Measurements from ENCODE around the gene BAD. TPM values are rescaled to one million over a fixed set of nuclear protein-coding genes. Genes with fewer than 3 reads are reported as not detected.
A peak's percentile ranks its signal among the peaks of the same experiment; 100 is the strongest.

Gene BAD
- total RNA-seq, 1 experiment from 2014 or later, result 122 TPM

DNA sequence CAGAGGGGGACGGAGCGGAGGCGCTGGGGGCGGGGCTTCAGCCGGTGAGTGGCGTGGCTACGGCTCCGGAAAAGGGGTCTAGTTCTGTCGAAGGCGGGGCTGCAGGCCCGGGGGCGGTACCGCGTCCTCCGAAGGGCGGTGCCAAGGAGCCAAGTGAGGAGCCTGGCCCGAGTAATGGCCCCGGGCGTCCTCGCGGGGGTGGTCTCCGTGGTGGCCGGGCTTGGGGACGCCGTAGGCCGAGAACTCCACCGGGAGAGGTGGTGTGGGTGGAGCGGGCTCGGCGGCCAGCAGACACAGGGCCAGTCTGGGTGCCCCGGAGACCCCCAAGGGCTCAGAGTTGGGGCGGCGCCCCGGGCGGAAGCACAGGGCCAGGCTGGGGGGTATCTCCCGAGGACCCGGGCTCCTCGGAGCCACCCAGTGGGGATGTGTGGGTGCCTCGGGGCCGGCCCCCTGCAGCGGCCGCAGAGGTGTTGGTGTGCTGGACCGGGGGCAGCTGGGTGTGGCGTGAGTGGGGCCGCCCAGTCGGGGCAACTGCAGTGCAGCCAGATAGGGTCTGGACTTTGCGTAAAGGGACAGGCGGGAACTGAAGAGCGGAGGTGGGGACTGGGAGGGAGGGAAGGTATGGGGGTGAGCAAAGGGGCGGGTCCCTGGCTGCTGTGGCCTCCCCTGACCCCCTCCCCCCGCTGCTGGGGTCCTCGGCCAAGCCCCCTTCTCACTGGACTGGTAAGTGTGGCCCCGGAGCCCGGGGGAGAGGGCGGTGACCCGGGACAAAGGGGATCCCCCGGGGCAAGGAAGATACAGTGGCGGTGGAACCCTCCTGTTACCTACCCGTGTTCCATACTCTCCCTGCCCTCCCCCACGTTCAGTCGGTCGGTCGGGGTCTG, 42.7 kb downstream of the BAD start:
- peak; percentile 39 for DNase-seq (ENCODE audit: low read depth)
- in situ Hi-C loops (cut with HindIII; ENCODE audit: low pct_unique_long_range_greater_than_20kb, low sequenced_read_pairs), result no loop called here

DNA sequence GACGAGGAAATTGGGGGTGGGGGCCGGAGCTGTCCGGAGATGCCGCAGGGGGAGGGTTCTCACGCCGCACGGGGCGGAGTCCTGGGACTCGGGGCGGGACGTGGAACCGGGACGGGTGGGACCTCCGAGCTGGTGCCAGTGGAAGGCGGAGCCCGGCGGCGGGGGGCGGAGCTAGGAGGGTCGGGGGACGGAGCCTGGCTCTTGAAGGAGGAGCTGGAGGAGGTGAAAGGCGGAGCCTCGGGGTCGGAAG, 43.3 kb downstream of the BAD start:
- DNase-seq (ENCODE audit: low read depth), result peak; percentile 96
- in situ Hi-C loops (cut with HindIII; ENCODE audit: low pct_unique_long_range_greater_than_20kb, low sequenced_read_pairs), result no loop called here

DNA sequence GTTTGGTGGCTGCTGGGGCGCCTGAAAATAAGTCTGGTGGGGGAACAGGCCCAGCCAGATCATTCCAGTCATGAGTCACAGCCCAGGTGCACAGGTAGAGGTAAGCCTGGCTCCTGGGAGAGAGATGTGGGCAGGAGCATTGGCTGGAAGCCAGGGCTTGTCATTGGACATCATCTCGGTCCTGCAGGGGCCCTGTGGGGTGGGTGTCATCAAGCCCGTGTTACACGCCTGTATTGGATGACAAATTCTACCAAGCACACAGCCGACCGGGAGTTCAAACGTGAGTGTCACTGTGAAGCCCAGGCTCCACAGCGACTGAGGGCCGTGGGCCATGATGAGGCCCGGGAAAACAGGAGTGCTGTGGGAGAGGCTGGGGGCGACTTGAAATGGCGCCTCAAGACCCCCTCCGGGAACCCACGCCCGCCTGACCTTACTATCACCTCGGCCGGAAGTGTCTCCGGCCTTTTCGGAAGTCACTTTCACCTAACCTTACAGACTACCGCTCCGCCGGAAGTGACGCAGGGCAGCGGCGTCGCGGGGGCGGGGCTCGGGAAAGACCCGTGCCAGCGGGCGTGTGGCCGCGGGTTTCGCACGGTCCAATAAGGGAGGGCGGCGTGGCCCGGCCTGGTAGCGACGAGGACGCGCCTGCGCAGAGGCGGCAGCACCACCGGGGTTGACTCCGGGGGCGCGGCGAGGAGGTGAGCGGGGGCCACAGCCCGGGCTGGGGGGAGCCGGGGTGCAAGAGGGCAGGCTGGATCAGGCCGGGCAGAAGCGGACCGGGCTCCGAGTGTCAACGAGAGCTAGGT, 43.8 kb downstream of the BAD start, which contains the start of gene FKBP2:
Gene FKBP2, plus strand, starts transcription at position 661 of the 806 bp plus-strand sequence. CDS start 1,293 bp downstream, outside the sequence.
- in situ Hi-C loops (cut with HindIII; ENCODE audit: low pct_unique_long_range_greater_than_20kb, low sequenced_read_pairs), result no loop called here
- DNase-seq (ENCODE audit: low read depth), result peak; percentile 93

DNA sequence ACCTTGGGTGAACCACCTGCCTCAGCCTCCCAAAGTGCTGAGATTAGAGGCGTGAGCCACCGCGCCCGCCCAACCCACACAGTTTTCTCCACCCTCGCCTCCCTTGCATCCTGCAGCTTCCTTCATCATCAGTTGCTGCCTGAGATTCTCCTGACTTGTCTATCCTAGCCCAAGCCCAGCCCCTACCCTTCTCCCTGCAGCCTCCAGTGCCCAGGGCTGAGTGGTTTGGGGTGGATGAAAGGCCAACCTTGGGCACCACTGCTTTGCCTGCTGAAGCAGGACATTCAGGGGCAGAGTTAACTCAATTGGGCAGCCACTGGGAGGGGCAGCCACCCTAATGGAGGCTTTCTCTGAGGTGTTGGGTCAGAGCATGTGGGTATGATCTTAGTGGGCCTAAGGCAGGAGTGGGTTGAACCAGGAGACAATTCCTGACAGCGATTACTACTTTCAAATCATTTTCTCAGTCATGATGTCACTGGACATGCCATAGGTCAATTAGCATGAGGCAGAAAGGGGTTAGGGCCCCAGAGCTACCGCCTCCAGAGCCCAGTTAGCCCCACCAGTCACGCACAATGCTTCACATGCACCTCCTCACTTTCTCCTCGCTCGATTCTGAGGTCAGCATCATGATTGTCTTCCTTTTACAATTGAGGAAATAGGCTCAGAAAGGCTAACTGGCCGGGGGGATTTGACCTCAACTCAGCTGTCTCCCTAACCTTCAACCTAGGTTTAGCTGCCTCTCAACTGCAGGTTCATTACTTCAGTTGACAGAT, 44.6 kb downstream of the BAD start:
- no peak for DNase-seq (ENCODE audit: low read depth)
- in situ Hi-C loops (cut with HindIII; ENCODE audit: low pct_unique_long_range_greater_than_20kb, low sequenced_read_pairs), result no loop called here

DNA sequence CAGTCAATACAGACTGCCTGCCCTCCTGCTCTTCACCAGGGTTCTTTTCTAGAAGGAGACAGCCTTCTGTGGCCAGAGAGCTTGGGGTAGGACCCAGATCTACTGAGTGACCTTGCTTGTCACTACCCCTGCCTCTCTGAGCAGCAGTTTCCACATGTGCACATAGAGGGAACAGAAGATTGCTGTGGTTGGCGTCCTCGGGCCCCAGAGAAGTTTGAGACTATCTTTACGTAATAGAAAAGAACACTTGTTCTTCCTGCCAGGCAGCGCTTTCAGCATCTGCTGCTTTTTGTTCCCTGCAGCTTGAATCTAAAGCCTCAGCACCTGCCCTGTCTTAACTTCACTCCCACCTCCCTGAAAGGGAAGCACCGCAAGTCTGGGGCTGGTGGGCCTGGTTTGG, 45.5 kb downstream of the BAD start:
- no peak for DNase-seq (ENCODE audit: low read depth)
- in situ Hi-C loops (cut with HindIII; ENCODE audit: low pct_unique_long_range_greater_than_20kb, low sequenced_read_pairs), result no loop called here

DNA sequence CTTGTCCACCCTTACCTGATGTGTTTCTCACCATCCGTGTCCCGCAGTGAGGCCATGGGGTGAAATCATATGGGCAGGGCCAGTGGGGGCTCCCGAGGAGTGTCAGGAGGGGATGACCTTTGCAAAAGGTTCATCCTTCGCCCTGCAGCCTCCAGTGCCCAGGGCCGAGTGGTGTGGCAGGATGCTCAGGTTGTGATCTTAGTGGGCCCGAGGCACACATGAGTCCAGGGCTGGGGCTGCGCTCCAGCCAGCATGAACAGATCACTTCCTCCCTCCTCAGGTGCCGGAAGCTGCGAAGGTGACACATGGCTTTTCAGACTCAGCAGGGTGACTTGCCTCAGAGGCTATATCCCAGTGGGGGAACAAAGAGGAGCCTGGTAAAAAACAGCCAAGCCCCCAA, 46.4 kb downstream of the BAD start:
- in situ Hi-C loops (cut with HindIII; ENCODE audit: low pct_unique_long_range_greater_than_20kb, low sequenced_read_pairs), result no loop called here
- DNase-seq (ENCODE audit: low read depth), result no peak

DNA sequence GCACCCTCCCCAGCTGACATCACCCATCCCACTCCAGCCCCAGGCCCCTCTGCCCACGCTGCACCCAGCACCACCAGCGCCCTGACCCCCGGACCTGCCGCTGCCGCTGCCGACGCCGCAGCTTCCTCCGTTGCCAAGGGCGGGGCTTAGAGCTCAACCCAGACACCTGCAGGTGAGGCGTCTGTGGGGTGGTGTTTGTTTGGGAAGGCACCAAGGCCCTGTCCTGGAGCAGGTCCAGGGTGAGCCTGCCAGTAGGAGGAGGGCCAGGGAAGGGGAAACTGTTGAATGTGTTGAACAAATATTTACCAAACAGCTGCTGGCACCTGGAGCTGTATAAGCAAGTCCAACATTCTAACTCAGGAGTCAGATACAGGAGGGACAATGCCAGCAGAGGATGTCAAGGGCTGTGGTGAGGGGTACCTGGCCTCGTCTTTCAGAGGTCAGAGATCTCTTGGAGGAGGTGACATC, 46.9 kb downstream of the BAD start:
- in situ Hi-C loops (cut with HindIII; ENCODE audit: low pct_unique_long_range_greater_than_20kb, low sequenced_read_pairs), result no loop called here
- no peak for DNase-seq (ENCODE audit: low read depth)

DNA sequence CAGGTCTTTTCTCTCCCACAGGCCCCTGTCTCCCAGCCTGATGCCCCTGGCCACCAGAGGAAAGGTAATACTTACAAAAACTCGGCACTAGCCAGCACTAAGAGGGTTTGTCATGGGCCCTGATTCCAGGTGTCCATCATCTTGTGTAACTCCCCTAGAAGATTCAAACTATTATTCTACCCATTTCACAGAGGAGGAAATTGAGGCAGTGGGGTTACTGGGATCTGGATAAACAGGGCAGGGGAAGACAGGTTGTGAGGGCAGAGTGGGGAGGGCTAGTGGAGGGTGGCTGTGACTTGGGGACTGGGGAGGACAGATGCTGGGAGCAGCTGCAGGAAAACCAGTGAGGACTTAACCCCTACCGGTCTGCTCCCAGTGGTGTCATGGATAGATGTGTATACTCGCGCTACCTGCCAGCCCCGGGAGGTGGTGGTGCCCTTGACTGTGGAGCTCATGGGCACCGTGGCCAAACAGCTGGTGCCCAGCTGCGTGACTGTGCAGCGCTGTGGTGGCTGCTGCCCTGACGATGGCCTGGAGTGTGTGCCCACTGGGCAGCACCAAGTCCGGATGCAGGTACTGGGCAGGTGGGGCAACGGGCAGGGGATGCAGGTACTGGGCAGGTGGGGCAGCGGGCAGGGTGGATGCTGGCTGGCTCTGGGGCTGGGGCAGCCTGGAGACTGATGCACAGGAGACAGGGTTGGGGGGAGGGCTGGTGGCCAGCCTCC, 48.9 kb downstream of the BAD start:
- in situ Hi-C loops (cut with HindIII; ENCODE audit: low pct_unique_long_range_greater_than_20kb, low sequenced_read_pairs), result no loop called here

DNA sequence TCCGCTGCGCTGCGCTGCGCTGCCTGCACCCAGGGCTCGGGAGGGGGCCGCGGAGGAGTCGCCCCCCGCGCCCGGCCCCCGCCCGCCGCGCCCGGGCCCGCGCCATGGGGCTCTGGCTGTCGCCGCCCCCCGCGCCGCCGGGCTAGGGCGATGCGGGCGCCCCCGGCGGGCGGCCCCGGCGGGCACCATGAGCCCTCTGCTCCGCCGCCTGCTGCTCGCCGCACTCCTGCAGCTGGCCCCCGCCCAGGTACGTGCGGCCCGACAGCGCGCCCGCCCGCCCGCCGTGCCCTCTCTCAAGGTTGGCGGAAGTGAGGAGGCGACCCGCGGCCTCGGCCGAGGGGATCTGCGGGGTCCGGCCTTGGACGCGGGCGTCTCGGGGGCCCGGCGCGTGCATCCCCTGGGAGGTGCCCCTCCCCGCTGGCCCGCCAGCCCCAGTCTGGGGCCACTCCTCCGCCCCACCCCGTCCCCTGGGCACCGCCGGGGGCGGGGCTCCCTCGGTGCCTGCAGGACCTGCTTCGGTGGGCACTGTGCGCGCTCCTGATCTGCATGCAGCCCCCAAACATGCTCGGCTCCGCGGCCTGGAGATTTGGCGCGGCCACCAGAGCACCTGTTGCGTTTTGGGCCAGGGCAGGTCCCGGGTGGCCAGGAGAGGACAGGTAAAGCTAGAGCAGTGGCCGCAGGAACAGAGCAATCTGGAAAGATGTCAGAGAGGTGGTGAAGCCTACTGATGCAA, 49.7 kb downstream of the BAD start:
- DNase-seq (ENCODE audit: low read depth), result peak; percentile 59
- in situ Hi-C loops (cut with HindIII; ENCODE audit: low pct_unique_long_range_greater_than_20kb, low sequenced_read_pairs), result no loop called here

More for the DNA sequence above, 48.9 kb downstream of the BAD start:
- no peak for DNase-seq (ENCODE audit: low read depth)

DNA sequence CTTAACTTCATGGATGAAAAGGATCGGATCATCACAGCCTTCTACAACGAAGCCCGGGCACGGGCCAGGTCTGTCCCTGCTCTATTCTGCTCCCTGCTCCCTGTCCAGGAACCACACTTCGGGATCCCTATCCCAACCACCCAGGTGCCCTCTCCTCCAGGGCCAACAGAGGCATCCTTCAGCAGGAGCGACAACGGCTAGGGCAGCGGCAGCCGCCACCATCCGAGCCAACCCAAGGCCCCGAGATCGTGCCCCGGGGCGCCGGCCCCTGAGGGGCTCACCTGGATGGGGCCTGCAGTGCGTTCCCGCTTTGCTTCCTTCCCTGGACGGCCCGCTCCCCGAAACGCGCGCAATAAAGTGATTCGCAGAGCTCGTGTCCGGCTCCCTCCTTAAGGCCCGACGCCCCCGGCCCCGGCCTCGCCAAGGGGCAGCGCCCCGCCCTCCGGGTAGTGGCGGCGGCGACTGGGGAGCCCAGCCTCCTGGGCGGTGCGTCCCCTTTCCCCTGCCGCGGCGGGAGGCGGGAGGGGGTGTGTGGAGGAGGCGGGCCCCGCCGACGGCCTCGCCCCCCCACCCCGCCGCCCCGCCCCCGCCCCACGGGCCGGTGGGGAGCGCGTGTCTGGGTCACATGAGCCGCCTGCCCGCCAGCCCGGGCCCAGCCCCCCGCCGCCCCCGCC, 50.4 kb downstream of the BAD start, which contains the start of gene VEGFB:
Gene VEGFB, plus strand, starts transcription at position 672 of the 674 bp plus-strand sequence. CDS start 250 bp downstream, outside the sequence.
- peak; percentile 54 for DNase-seq (ENCODE audit: low read depth)
- in situ Hi-C loops (cut with HindIII; ENCODE audit: low pct_unique_long_range_greater_than_20kb, low sequenced_read_pairs), result no loop called here

DNA sequence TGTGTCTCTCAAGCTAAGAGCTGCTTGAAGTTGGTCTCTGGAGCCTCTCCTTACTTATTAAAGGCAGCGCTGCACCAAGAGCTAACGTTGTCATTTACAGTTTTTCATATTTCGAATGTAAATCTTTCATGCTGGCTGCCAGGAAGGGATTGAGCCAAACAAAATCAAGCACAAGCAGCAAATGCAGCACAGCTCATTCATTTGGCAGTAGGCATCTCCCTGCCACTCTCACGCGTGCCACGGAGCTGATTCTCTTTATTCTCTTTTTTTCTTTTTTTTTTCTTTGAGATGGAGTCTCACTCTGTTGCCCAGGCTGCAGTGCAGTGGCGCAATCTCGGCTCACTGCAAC, 51.5 kb downstream of the BAD start:
- in situ Hi-C loops (cut with HindIII; ENCODE audit: low pct_unique_long_range_greater_than_20kb, low sequenced_read_pairs), result no loop called here

DNA sequence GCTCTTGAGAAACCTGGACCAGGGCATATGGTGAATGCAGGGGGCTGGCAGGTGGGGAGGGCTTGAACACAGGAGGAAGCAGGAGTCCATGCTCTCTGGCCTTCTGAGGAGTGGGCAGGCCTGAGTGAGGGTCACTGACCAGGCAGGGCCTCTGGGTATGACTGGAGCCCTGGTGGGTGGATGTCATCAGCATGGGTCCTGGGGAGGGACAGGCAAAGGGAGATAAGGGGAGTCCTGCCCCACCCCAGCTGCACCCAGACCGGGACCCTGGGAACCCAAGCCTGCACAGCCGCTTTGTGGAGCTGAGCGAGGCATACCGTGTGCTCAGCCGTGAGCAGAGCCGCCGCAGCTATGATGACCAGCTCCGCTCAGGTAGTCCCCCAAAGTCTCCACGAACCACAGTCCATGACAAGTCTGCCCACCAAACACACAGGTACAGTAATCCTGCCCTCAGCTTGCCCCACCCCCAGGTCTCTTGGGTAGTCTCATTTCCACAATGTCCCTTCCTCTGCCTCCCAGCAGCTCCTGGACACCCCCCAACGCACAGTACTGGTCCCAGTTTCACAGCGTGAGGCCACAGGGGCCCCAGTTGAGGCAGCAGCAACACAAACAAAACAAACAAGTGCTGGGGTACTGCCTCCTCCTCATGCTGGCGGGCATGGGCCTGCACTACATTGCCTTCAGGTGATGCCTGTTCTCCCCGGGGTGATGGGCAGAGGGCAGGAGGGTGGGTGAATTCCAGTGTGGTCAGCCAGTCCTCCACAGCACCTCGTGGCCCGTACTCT, 52.1 kb downstream of the BAD start:
- no peak for DNase-seq (ENCODE audit: low read depth)
- in situ Hi-C loops (cut with HindIII; ENCODE audit: low pct_unique_long_range_greater_than_20kb, low sequenced_read_pairs), result no loop called here

More for the DNA sequence above, 51.5 kb downstream of the BAD start:
- DNase-seq (ENCODE audit: low read depth), result no peak

DNA sequence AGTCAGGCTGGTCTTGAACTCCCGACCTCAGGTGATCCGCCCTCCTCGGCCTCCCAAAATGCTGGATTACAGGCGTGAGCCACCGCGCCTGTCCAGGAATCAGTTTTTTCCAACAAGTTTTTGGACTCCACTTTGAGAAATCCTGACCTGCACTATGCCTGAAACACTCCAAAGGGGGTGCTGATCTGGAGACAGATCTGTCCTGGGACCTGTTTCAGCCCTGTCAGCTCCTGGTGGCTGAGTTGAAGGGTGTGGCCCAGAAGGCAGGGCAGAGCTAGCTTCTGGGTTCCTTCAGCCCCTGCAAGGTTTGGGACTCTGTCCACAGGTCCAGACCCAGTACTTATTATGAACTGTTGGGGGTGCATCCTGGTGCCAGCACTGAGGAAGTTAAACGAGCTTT, 52.9 kb downstream of the BAD start:
- in situ Hi-C loops (cut with HindIII; ENCODE audit: low pct_unique_long_range_greater_than_20kb, low sequenced_read_pairs), result no loop called here
- DNase-seq (ENCODE audit: low read depth), result no peak

DNA sequence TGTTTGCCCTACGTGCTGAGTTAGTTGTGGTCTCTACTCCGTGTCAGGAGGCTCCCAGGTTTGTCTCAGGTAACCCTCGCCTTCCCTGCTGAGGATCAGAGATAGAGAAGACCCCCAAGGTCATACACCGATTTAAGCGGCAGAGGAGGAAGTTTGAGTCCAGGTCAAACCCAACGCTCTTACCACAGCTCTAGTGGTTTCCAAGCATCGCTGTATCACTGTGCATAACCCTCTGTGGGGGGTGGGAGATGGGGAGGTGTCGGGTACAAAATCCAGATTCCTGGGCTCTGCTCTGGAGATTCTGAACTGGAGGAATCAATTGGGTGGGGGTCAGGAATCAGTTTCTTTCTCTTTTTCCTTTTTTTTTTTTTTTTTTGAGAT, 53.5 kb downstream of the BAD start:
- DNase-seq (ENCODE audit: low read depth), result no peak
- in situ Hi-C loops (cut with HindIII; ENCODE audit: low pct_unique_long_range_greater_than_20kb, low sequenced_read_pairs), result no loop called here

DNA sequence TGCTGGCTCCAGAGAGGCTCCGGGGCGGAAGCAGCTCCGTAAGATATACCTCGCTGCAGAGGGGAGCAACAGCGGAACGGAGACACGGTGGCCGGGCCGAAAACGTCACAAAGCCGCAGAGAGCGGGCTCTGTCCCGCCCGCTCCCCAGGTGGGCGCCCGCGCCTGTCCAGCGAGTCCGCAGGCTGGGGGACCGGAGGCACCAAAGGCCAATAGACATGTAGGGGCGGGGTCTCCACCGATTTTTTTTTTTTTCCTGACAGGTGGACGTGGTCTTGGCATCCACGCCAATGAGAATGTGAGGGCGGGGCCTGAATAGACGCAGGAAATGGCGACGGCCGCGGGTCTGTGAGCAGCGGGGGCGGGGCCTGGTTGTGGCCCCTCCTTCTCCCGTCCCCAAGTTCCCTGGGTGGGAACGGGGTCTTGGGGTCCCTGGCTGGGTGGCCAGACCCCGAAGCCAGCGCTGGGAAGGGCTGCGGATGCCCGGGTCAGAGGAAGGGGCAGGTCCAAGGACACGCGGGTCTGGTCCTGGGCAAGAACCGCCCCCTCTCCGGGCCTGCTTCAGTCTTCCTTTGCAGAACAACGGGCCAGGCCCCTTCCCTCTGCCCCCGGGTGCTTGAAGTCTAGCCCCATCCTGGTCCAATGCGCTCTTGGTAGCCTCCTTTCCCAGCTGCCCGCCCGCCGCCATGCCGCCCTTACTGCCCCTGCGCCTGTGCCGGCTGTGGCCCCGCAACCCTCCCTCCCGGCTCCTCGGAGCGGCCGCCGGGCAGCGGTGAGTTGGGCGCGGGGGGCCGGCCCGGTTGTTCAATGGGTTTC, 54.1 kb downstream of the BAD start, which contains the start of gene DNAJC4:
Gene DNAJC4, plus strand, starts transcription at position 378 of the 814 bp plus-strand sequence. Its CDS starts 307 bp downstream, at position 685.
- DNase-seq (ENCODE audit: low read depth), result peak; percentile 92
- in situ Hi-C loops (cut with HindIII; ENCODE audit: low pct_unique_long_range_greater_than_20kb, low sequenced_read_pairs), result no loop called here

Data from Caki2 (cell line).